Motor neuron (in vitro differentiated cells): ENCODE data around the gene ZBTB37. TPM values are rescaled to one million over a fixed set of nuclear protein-coding genes. Genes with fewer than 3 reads are reported as not detected.

Experiments
- ATAC-seq, 8 experiments: fragments of 200-7000 bp; cut with Tn5 transposase; replicated peaks in 6 of 8; 2 replicates each; pipeline ENCODE4 v1.8.0; 2021; ENCODE audit warnings: mild to moderate bottlenecking in 8 of 8, moderate library complexity in 8 of 8
- H3K27ac ChIP-seq, 2 donors: fragments of 250-450 bp; sonication (Bioruptor Pico); 2 replicates each; pipeline ENCODE4 v1.9.0; 2021; ENCODE audit warnings: antibody characterized with exemption in 2 of 2, mild to moderate bottlenecking in 2 of 2, moderate library complexity in 1 of 2
- H3K4me1 ChIP-seq, 2 donors: fragments of 250-450 bp; sonication (Bioruptor Pico); replicated peaks in 1 of 2; 2 replicates each; pipeline ENCODE4 v1.6.1; 2021; ENCODE audit warnings: antibody characterized with exemption in 2 of 2, mild to moderate bottlenecking in 2 of 2, moderate library complexity in 1 of 2
- H3K4me3 ChIP-seq, 5 donors: fragments of 250-450 bp; sonication (Bioruptor Pico); 2 replicates each; pipeline ENCODE4 v1.9.0; 2021; ENCODE audit warnings: antibody characterized with exemption in 5 of 5, mild to moderate bottlenecking in 5 of 5, moderate library complexity in 4 of 5
- WGBS, 10 experiments: fragments of 450-650 bp; shearing (Covaris generic); methylation state at CpG; one replicate each; pipeline ENCODE4 v1.0.0; 2022; 5-methylcytosine and 5-hydroxymethylcytosine counted together
- in situ Hi-C, 9 experiments: fragments of 400-800 bp; cut with MboI; loops; one replicate each; pipeline ENCODE4 v1.15.0; 2021; ENCODE audit warnings: low sequenced_read_pairs in 9 of 9, low pct_unique_long_range_greater_than_20kb in 2 of 9; ENCODE audit not compliant: unreplicated experiment in 9 of 9
- total RNA-seq, 8 experiments: library from RNA; unstranded; fragments of 300-600 nt; gene quantifications; 2 replicates each; pipeline versions ENCODE4 v1.2.3 to v1.2.4, GENCODE V29; 2022

Gene ZBTB37
- total RNA-seq, 8 experiments from 2014 or later, result 7.6 to 25.2 (median 19.0) TPM

GRCh38 chr1:173894189-173894588, 26.0 kb downstream of the ZBTB37 start:
- WGBS, 10 experiments, result 40 to 100% (median 95%) methylated on average over 1 to 3 of the region's 3 CpGs; no CpG with 5 or more reads in 3 of the 10 experiments
- no peak overlapping the region for H3K4me3 ChIP-seq
- no peak overlapping the region for H3K27ac ChIP-seq
- no peaks in the 10 kb centered on the region for H3K4me1 ChIP-seq
- ATAC-seq, result no peak
- in situ Hi-C loops, result no loop called here

- in situ Hi-C loops, result no loop called here
- Histone ChIP-seq H3K4me3 (no peak overlapping the region), H3K4me1 (no peaks in the 10 kb centered on the region), H3K27ac (no peak overlapping the region)
- 69 to 94% (median 81%) methylated on average over 2 of the region's 2 CpGs; no CpG with 5 or more reads in 1 of the 10 experiments for WGBS, 10 experiments
- no peak for ATAC-seq
These were observed 32.2 kb downstream of the ZBTB37 start for GRCh38 chr1:173900427-173900826.

- Histone ChIP-seq H3K4me3 (no peak overlapping the region), H3K4me1 (no peaks in the 10 kb centered on the region), H3K27ac (no peak overlapping the region)
- in situ Hi-C loops, result no loop called here
- ATAC-seq, result no peak
- 48 to 100% (median 59%) methylated on average over 1 to 3 of the region's 3 CpGs; no CpG with 5 or more reads in 2 of the 10 experiments for WGBS, 10 experiments
These were observed 32.8 kb downstream of the ZBTB37 start for GRCh38 chr1:173900992-173901391.

GRCh38 chr1:173903827-173904531, 35.8 kb downstream of the ZBTB37 start:
- no peak overlapping the region for H3K4me3 ChIP-seq
- no peak overlapping the region for H3K27ac ChIP-seq
- 74 to 100% (median 92%) methylated on average over 1 to 6 of the region's 6 CpGs for WGBS, 10 experiments
- in situ Hi-C loops, result no loop called here
- no peak for ATAC-seq
- H3K4me1 ChIP-seq, result no peaks in the 10 kb centered on the region

GRCh38 chr1:173913111-173913510, 44.9 kb downstream of the ZBTB37 start:
- H3K27ac ChIP-seq, result no peak overlapping the region
- no peaks in the 10 kb centered on the region for H3K4me1 ChIP-seq
- H3K4me3 ChIP-seq, result no peak overlapping the region
- in situ Hi-C loops, result no loop called here
- no peak for ATAC-seq
- WGBS, 10 experiments, result 40 to 83% (median 67%) methylated on average over 1 to 3 of the region's 3 CpGs; no CpG with 5 or more reads in 3 of the 10 experiments

- ATAC-seq, result peak in 3 of 8 experiments; percentile 45 to 78 (median 75)
- no peak overlapping the region for H3K27ac ChIP-seq
- 19 to 87% (median 66%) methylated on average over 1 to 13 of the region's 13 CpGs for WGBS, 10 experiments
- H3K4me3 ChIP-seq, result no peak overlapping the region
- no peaks in the 10 kb centered on the region for H3K4me1 ChIP-seq
- in situ Hi-C loops, result no loop called here
These were observed 46.2 kb downstream of the ZBTB37 start for GRCh38 chr1:173914366-173914871.

GRCh38 chr1:173915596-173915995, 47.4 kb downstream of the ZBTB37 start:
- Histone ChIP-seq H3K4me1 (no peaks in the 10 kb centered on the region), H3K4me3 (no peak overlapping the region), H3K27ac (no peak overlapping the region)
- WGBS, 10 experiments, result 0 to 95% (median 75%) methylated on average over 1 to 2 of the region's 2 CpGs; no CpG with 5 or more reads in 1 of the 10 experiments
- in situ Hi-C loops, result no loop called here
- no peak for ATAC-seq

- 0 to 86% (median 80%) methylated on average over 1 to 4 of the region's 4 CpGs; no CpG with 5 or more reads in 3 of the 10 experiments for WGBS, 10 experiments
- no peak for ATAC-seq
- Histone ChIP-seq H3K4me3 (no peak overlapping the region), H3K27ac (no peak overlapping the region), H3K4me1 (no peaks in the 10 kb centered on the region)
- in situ Hi-C loops, result no loop called here
These were observed 48.5 kb downstream of the ZBTB37 start for GRCh38 chr1:173916667-173917066.

GRCh38 chr1:173917149-173917548, 49.0 kb downstream of the ZBTB37 start, which contains the start of gene SERPINC1:
Gene SERPINC1, minus strand, starts transcription at chr1:173917327. Its CDS starts 68 bp downstream, at chr1:173917259.
- in situ Hi-C loops, result no loop called here

GRCh38 chr1:173917635-173918493, 49.7 kb downstream of the ZBTB37 start:
- Histone ChIP-seq H3K4me1 (no peaks in the 10 kb centered on the region), H3K4me3 (no peak overlapping the region), H3K27ac (no peak overlapping the region)
- ATAC-seq, result no peak
- 30 to 93% (median 79%) methylated on average over 2 to 12 of the region's 12 CpGs; no CpG with 5 or more reads in 1 of the 10 experiments for WGBS, 10 experiments
- in situ Hi-C loops, result no loop called here

More at GRCh38 chr1:173917149-173917548, 49.0 kb downstream of the ZBTB37 start, which contains the start of gene SERPINC1:
- Histone ChIP-seq H3K27ac (no peak within 1 kb of the TSS), H3K4me1 (no peaks in the 10 kb centered on the region), H3K4me3 (no peak within 1 kb of the TSS)
- WGBS, 10 experiments, result 40 to 100% (median 80%) methylated on average over 1 to 3 of the region's 3 CpGs; no CpG with 5 or more reads in 3 of the 10 experiments
- no peak for ATAC-seq

- in situ Hi-C loops, result no loop called here
- ATAC-seq, result no peak
- no peak overlapping the region for H3K27ac ChIP-seq
- WGBS, 10 experiments, result 29 to 89% (median 76%) methylated on average over 1 to 5 of the region's 5 CpGs; no CpG with 5 or more reads in 1 of the 10 experiments
- H3K4me3 ChIP-seq, result no peak overlapping the region
- H3K4me1 ChIP-seq, result no peaks in the 10 kb centered on the region
These were observed 52.7 kb downstream of the ZBTB37 start for GRCh38 chr1:173920861-173921260.

- ATAC-seq, result no peak
- WGBS, 10 experiments, result 53 to 100% (median 93%) methylated on average over 1 to 8 of the region's 8 CpGs; no CpG with 5 or more reads in 3 of the 10 experiments
- in situ Hi-C loops, result no loop called here
- H3K27ac ChIP-seq, result no peak overlapping the region
- H3K4me1 ChIP-seq, result no peaks in the 10 kb centered on the region
- H3K4me3 ChIP-seq, result no peak overlapping the region
These were observed 57.4 kb downstream of the ZBTB37 start for GRCh38 chr1:173925306-173926242.
